ENCODE measurements around the gene MAD1L1. TPM values are rescaled to one million over a fixed set of nuclear protein-coding genes. Genes with fewer than 3 reads are reported as not detected.

Gene MAD1L1
- total and polyA plus RNA-seq, 8 donors, result 21.4 to 58.8 (median 22.5) TPM

DNA sequence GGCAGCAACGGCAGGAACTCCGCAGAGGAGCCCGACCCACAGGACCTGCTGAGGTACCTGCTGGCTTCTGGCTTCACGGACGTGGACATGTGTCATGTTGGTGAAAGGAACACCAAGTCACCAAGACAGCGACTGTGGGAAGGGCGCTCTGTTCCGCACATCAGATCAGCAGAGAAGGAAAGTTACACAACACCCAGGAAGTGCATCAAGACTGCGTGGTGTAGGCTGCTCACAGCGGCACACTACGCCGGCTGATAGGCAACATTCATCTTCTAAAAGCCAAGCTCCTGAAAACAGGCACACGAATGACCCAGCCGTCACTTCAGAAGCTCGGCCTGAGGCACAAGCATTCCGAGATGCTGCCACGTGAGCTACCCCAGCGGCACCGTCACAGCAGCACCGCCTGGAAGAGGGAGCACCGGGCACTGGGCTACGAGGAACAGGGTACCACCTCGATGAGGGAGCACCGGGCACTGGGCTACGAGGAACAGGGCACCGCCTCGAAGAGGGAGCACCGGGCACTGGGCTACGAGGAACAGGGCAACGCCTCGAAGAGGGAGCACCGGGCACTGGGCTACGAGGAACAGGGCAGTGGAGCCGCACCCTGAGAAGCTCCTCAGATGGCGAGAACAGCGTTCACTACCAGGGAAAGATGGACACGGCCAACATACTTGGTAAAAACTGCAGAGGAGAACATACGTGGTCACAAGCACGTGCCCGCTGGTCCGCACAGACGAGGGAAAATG lies 86.7 kb downstream of the MAD1L1 start:
- no peak overlapping the region for H3K4me3 ChIP-seq
- H3K36me3 ChIP-seq, result peaks cover 0 to 62% of the 10 kb centered on the region in 2 donors
- no peaks in the 10 kb centered on the region for H3K27me3 ChIP-seq
- H3K27ac ChIP-seq, result no peak overlapping the region
- DNase-seq (peak in 1 of 4 donors; percentile 51), ATAC-seq (no peak)
- H3K4me1 ChIP-seq, result no peaks in the 10 kb centered on the region
- H3K9me3 ChIP-seq, result no peaks in the 10 kb centered on the region
- intact Hi-C loops (cut with DNase I), result no loop called here
- TF ChIP-seq, protein P1, sequence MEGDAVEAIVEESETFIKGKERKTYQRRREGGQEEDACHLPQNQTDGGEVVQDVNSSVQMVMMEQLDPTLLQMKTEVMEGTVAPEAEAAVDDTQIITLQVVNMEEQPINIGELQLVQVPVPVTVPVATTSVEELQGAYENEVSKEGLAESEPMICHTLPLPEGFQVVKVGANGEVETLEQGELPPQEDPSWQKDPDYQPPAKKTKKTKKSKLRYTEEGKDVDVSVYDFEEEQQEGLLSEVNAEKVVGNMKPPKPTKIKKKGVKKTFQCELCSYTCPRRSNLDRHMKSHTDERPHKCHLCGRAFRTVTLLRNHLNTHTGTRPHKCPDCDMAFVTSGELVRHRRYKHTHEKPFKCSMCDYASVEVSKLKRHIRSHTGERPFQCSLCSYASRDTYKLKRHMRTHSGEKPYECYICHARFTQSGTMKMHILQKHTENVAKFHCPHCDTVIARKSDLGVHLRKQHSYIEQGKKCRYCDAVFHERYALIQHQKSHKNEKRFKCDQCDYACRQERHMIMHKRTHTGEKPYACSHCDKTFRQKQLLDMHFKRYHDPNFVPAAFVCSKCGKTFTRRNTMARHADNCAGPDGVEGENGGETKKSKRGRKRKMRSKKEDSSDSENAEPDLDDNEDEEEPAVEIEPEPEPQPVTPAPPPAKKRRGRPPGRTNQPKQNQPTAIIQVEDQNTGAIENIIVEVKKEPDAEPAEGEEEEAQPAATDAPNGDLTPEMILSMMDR (IDR thresholded peaks at IDR 0.05), result no peak

GRCh38 chr7:2144926-2145325 lies 87.8 kb downstream of the MAD1L1 start:
- H3K4me1 ChIP-seq, result no peaks in the 10 kb centered on the region
- no peaks in the 10 kb centered on the region for H3K27me3 ChIP-seq
- H3K9me3 ChIP-seq, result no peaks in the 10 kb centered on the region
- intact Hi-C loops (cut with DNase I), result no loop called here
- no peak overlapping the region for H3K27ac ChIP-seq
- DNase-seq, result peak in 1 of 4 donors; percentile 65
- TF ChIP-seq, protein P1 (IDR thresholded peaks at IDR 0.05), result no peak
- H3K36me3 ChIP-seq, result peaks cover 0 to 62% of the 10 kb centered on the region in 2 donors
- ATAC-seq, result no peak
- no peak overlapping the region for H3K4me3 ChIP-seq

DNA sequence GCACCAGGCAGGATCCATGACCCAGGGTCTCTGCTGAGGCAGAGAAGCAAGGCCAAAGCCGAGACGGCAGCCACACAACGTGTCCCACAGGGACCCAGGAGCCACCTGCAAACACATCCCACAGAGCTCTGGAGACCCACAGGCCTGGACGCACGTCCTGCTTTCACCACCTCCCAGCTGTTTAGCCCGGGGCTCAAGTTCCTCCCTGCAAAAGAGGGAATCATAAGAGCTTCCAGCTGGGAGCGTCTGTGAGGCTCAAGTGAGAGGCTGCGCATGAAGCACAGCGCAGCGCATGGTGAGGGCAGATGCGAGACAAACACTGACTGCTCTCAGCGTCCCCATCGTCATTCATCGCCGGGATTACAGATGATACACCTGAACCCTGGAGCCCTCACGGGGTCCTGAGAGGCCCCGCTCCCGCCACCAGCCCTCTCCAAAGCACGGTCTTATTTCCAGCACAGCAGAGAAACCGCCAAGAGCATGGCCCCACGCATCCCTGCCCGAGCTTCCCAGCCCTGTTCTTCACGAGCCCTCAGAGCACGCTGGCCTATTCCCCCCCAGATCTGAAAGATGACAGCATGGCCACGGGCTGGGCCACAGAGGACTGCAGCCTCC lies 88.7 kb downstream of the MAD1L1 start:
- intact Hi-C loops (cut with DNase I), result no loop called here
- Histone ChIP-seq H3K27ac (no peak overlapping the region), H3K27me3 (no peaks in the 10 kb centered on the region), H3K36me3 (peaks cover 0 to 62% of the 10 kb centered on the region in 2 donors), H3K9me3 (no peaks in the 10 kb centered on the region), H3K4me3 (no peak overlapping the region), H3K4me1 (no peaks in the 10 kb centered on the region)
- DNase-seq (peak in 1 of 4 donors; percentile 50), ATAC-seq (no peak)
- TF ChIP-seq, protein P1 (IDR thresholded peaks at IDR 0.05), result no peak

DNA sequence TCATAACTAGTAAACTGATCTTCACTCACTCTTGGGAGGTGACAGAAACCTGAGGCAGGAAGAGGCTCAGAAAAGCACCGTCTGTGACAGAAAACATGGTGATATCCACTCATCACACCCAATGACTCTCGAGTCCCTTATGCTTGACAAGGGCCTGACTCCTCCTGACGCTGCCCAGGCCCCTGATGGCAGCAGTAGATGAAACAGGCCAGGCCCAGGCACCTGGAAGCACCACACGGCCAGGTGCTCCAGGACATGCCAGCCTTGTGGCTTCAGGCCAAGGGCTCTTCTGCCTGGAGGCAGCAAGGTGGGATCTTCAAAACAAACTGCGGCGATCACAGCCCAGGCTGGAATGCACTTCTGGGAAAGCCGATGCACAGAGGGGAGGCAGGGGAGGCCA lies 89.3 kb downstream of the MAD1L1 start:
- TF ChIP-seq, protein P1 (IDR thresholded peaks at IDR 0.05), result no peak
- no peak for ATAC-seq
- no peaks in the 10 kb centered on the region for H3K27me3 ChIP-seq

GRCh38 chr7:2142386-2142785 lies 90.4 kb downstream of the MAD1L1 start:
- ATAC-seq, result no peak
- Histone ChIP-seq H3K4me3 (no peak overlapping the region), H3K4me1 (peaks cover 0 to 6% of the 10 kb centered on the region in 2 donors), H3K9me3 (no peaks in the 10 kb centered on the region), H3K27ac (no peak overlapping the region), H3K27me3 (no peaks in the 10 kb centered on the region), H3K36me3 (peaks cover 0 to 46% of the 10 kb centered on the region in 2 donors)
- DNase-seq, result peak in 1 of 4 donors; percentile 56
- intact Hi-C loops (cut with DNase I), result no loop called here
- TF ChIP-seq, protein P1 (IDR thresholded peaks at IDR 0.05), result no peak

More for the DNA sequence above, 89.3 kb downstream of the MAD1L1 start:
- Histone ChIP-seq H3K9me3 (no peaks in the 10 kb centered on the region), H3K27ac (no peak overlapping the region), H3K4me3 (no peak overlapping the region), H3K4me1 (peaks cover 0 to 5% of the 10 kb centered on the region in 2 donors), H3K36me3 (peaks cover 0 to 57% of the 10 kb centered on the region in 2 donors)
- intact Hi-C loops (cut with DNase I), result no loop called here
- DNase-seq, result peak in 1 of 4 donors; percentile 37

Data from left lung (tissue), 10 donors.